ENCODE measurements around the gene LY6G5C. TPM values are rescaled to one million over a fixed set of nuclear protein-coding genes. Genes with fewer than 3 reads are reported as not detected.

Gene LY6G5C
- total and polyA plus RNA-seq, 9 of the 15 experiments (the other 6 are each of a cell fraction or from before 2014, with no cell fraction given) = 0.10 to 0.67 (median 0.46) TPM; not detected in 4

- TF ChIP-seq ZBTB40 (IDR thresholded peaks at IDR 0.05) (no peak), ZBTB40 (CRISPR knock-in tag; IDR thresholded peaks at IDR 0.05) (no peak), NFIC (IDR thresholded peaks at IDR 0.05) (no peak), TAF15 (IDR thresholded peaks at IDR 0.05; ENCODE audit: low read depth, low read length) (no peak; the same call in 1 of the 2 replicates), DNMT1 (IDR thresholded peaks at IDR 0.05) (peak; percentile 100), FOXK1 (CRISPR knock-in tag; IDR thresholded peaks at IDR 0.05; ENCODE audit: borderline replicate concordance) (peak; percentile 91; the same call in 1 of the 2 replicates), CHD1 (IDR thresholded peaks at IDR 0.05; ENCODE audit: low read length) (no peak), FOXJ2 (tag; IDR thresholded peaks at IDR 0.05) (no peak), ZNF280B (CRISPR knock-in tag; IDR thresholded peaks at IDR 0.05) (peak; percentile 99), ZBTB9 (CRISPR knock-in tag; IDR thresholded peaks at IDR 0.05) (peak; percentile 99), SRSF7 (optimal IDR thresholded peaks at IDR 0.05; ENCODE audit: low read depth, low read length) (no peak), ERF (CRISPR knock-in tag; IDR thresholded peaks at IDR 0.05) (peak; percentile 100), STAT5B (CRISPR knock-in tag; IDR thresholded peaks at IDR 0.05) (no peak), GTF2A2 (tag; IDR thresholded peaks at IDR 0.05) (no peak), KLF6 (CRISPR knock-in tag; IDR thresholded peaks at IDR 0.05; ENCODE audit: borderline replicate concordance) (peak; percentile 68), SMARCB1 (IDR thresholded peaks at IDR 0.05; ENCODE audit: insufficient read length, low read depth) (no peak), PRMT5 (CRISPR knock-in tag; IDR thresholded peaks at IDR 0.05) (no peak), ZBTB8A (IDR thresholded peaks at IDR 0.05; ENCODE audit: partially characterized antibody) (no peak)
These were observed 49.2 kb upstream of the LY6G5C start (continued) for GRCh38 chr6:31729979-31730630.
